ENCODE results near the gene NMRK1. TPM values are rescaled to one million over a fixed set of nuclear protein-coding genes. Genes with fewer than 3 reads are reported as not detected.

NMRK1 gene
- total and polyA plus RNA-seq, 2 of the 13 experiments (the other 11 are each of a cell fraction or from before 2014, with no cell fraction given) = 9.1 to 12.9 TPM

GRCh38 chr9:75087289-75087823 is 599 bp downstream of the NMRK1 start (continued):
- TF ChIP-seq UBTF (CRISPR knock-in tag; IDR thresholded peaks at IDR 0.05) (no peak), RBAK (CRISPR knock-in tag; IDR thresholded peaks at IDR 0.05) (peak; percentile 94), SALL1 (CRISPR knock-in tag; IDR thresholded peaks at IDR 0.05) (no peak), ZMYM2 (CRISPR knock-in tag; IDR thresholded peaks at IDR 0.05) (0 out of 2 replicates have a peak, but pooled peaks have one; percentile 6), ZBTB26 (CRISPR knock-in tag; IDR thresholded peaks at IDR 0.05; ENCODE audit: borderline replicate concordance) (no peak), AKNA (CRISPR knock-in tag; IDR thresholded peaks at IDR 0.05; ENCODE audit: borderline replicate concordance) (no peak), HNRNPLL (IDR thresholded peaks at IDR 0.05; ENCODE audit: low read depth, low read length, poor library complexity, severe bottlenecking) (no peak), CEBPB (IDR thresholded peaks at IDR 0.05; ENCODE audit: borderline replicate concordance, low read depth, low read length) (no peak), IKZF5 (CRISPR knock-in tag; IDR thresholded peaks at IDR 0.05) (no peak), HNF1B (CRISPR knock-in tag; IDR thresholded peaks at IDR 0.05) (no peak), RORA (CRISPR knock-in tag; IDR thresholded peaks at IDR 0.05) (no peak), IRF9 (CRISPR knock-in tag; IDR thresholded peaks at IDR 0.05; ENCODE audit: borderline replicate concordance) (no peak), MLX (CRISPR knock-in tag; IDR thresholded peaks at IDR 0.05) (0 out of 2 replicates have a peak, but pooled peaks have one; percentile 3)

Measured in HepG2 (cell line).